Activated naive CD8-positive, alpha-beta T cell (primary cell): ENCODE measurements around the gene TTN.

Source experiments
- H3K27ac Mint-ChIP-seq: one replicate; pipeline ENCODE4 v1.8.0; 2021; ENCODE audit warnings: mixed read lengths
- H3K27me3 Mint-ChIP-seq: one replicate; pipeline ENCODE4 v1.8.0; 2021; ENCODE audit warnings: mixed read lengths
- H3K36me3 Mint-ChIP-seq: one replicate; pipeline ENCODE4 v1.8.0; 2021; ENCODE audit warnings: mixed read lengths
- H3K4me1 Mint-ChIP-seq: one replicate; pipeline ENCODE4 v1.8.0; 2021; ENCODE audit warnings: low read depth, mixed read lengths
- H3K4me3 Mint-ChIP-seq: one replicate; pipeline ENCODE4 v1.8.0; 2021; ENCODE audit warnings: mild to moderate bottlenecking, mixed read lengths
- H3K9me3 Mint-ChIP-seq: one replicate; pipeline ENCODE4 v1.8.0; 2021; ENCODE audit warnings: low read depth, mixed read lengths

TTN gene

GRCh38 chr2:178732913-178733312 is 74.3 kb downstream of the TTN start:
- no peak overlapping the region for H3K27ac Mint-ChIP-seq
- no peak overlapping the region for H3K4me3 Mint-ChIP-seq
- no peaks in the 10 kb centered on the region for H3K27me3 Mint-ChIP-seq
- no peaks in the 10 kb centered on the region for H3K4me1 Mint-ChIP-seq
- no peaks in the 10 kb centered on the region for H3K9me3 Mint-ChIP-seq
- H3K36me3 Mint-ChIP-seq: peaks cover 31% of the 10 kb centered on the region

GRCh38 chr2:178731300-178731699 is 75.9 kb downstream of the TTN start:
- Mint-ChIP-seq H3K36me3 (peaks cover 35% of the 10 kb centered on the region), H3K9me3 (no peaks in the 10 kb centered on the region), H3K4me1 (no peaks in the 10 kb centered on the region), H3K27ac (no peak overlapping the region), H3K4me3 (no peak overlapping the region), H3K27me3 (no peaks in the 10 kb centered on the region)

GRCh38 chr2:178730049-178730448 is 77.2 kb downstream of the TTN start:
- peaks cover 41% of the 10 kb centered on the region for H3K36me3 Mint-ChIP-seq
- no peaks in the 10 kb centered on the region for H3K9me3 Mint-ChIP-seq
- no peaks in the 10 kb centered on the region for H3K27me3 Mint-ChIP-seq
- no peak overlapping the region for H3K4me3 Mint-ChIP-seq
- H3K4me1 Mint-ChIP-seq: no peaks in the 10 kb centered on the region
- no peak overlapping the region for H3K27ac Mint-ChIP-seq

GRCh38 chr2:178723786-178724346 is 83.4 kb downstream of the TTN start:
- peaks cover 37% of the 10 kb centered on the region for H3K36me3 Mint-ChIP-seq
- H3K4me3 Mint-ChIP-seq: no peak overlapping the region

GRCh38 chr2:178722296-178722695 is 84.9 kb downstream of the TTN start:
- Mint-ChIP-seq H3K4me1 (no peaks in the 10 kb centered on the region), H3K9me3 (no peaks in the 10 kb centered on the region), H3K27me3 (no peaks in the 10 kb centered on the region), H3K36me3 (peaks cover 43% of the 10 kb centered on the region), H3K4me3 (no peak overlapping the region), H3K27ac (no peak overlapping the region)

More at GRCh38 chr2:178723786-178724346, 83.4 kb downstream of the TTN start:
- no peaks in the 10 kb centered on the region for H3K9me3 Mint-ChIP-seq
- H3K27me3 Mint-ChIP-seq: no peaks in the 10 kb centered on the region
- no peak overlapping the region for H3K27ac Mint-ChIP-seq
- H3K4me1 Mint-ChIP-seq: no peaks in the 10 kb centered on the region

GRCh38 chr2:178718988-178719387 is 88.2 kb downstream of the TTN start:
- Mint-ChIP-seq H3K4me3 (no peak overlapping the region), H3K9me3 (no peaks in the 10 kb centered on the region), H3K27me3 (no peaks in the 10 kb centered on the region), H3K4me1 (no peaks in the 10 kb centered on the region), H3K36me3 (peaks cover 32% of the 10 kb centered on the region), H3K27ac (no peak overlapping the region)

- H3K4me1 Mint-ChIP-seq: no peaks in the 10 kb centered on the region
- no peaks in the 10 kb centered on the region for H3K27me3 Mint-ChIP-seq
- H3K27ac Mint-ChIP-seq: no peak overlapping the region
- no peak overlapping the region for H3K4me3 Mint-ChIP-seq
- peaks cover 29% of the 10 kb centered on the region for H3K36me3 Mint-ChIP-seq
- H3K9me3 Mint-ChIP-seq: no peaks in the 10 kb centered on the region
Observed at GRCh38 chr2:178718283-178718682, 88.9 kb downstream of the TTN start.

- H3K36me3 Mint-ChIP-seq: peaks cover 28% of the 10 kb centered on the region
- no peaks in the 10 kb centered on the region for H3K4me1 Mint-ChIP-seq
- H3K4me3 Mint-ChIP-seq: no peak overlapping the region
- H3K27ac Mint-ChIP-seq: no peak overlapping the region
- no peaks in the 10 kb centered on the region for H3K9me3 Mint-ChIP-seq
- no peaks in the 10 kb centered on the region for H3K27me3 Mint-ChIP-seq
Observed at GRCh38 chr2:178716394-178716793, 90.8 kb downstream of the TTN start.

- Mint-ChIP-seq H3K36me3 (peaks cover 30% of the 10 kb centered on the region), H3K27me3 (no peaks in the 10 kb centered on the region), H3K9me3 (no peaks in the 10 kb centered on the region), H3K4me1 (no peaks in the 10 kb centered on the region), H3K4me3 (no peak overlapping the region), H3K27ac (no peak overlapping the region)
Observed at GRCh38 chr2:178715366-178715765, 91.9 kb downstream of the TTN start.

- H3K4me1 Mint-ChIP-seq: no peaks in the 10 kb centered on the region
- H3K4me3 Mint-ChIP-seq: no peak overlapping the region
- no peaks in the 10 kb centered on the region for H3K27me3 Mint-ChIP-seq
- peaks cover 16% of the 10 kb centered on the region for H3K36me3 Mint-ChIP-seq
- H3K27ac Mint-ChIP-seq: no peak overlapping the region
- no peaks in the 10 kb centered on the region for H3K9me3 Mint-ChIP-seq
Observed at GRCh38 chr2:178707476-178707875, 99.7 kb downstream of the TTN start.

GRCh38 chr2:178704876-178705275 is 102.3 kb downstream of the TTN start:
- H3K4me1 Mint-ChIP-seq: no peaks in the 10 kb centered on the region
- no peak overlapping the region for H3K4me3 Mint-ChIP-seq
- no peak overlapping the region for H3K27ac Mint-ChIP-seq
- no peaks in the 10 kb centered on the region for H3K27me3 Mint-ChIP-seq
- no peaks in the 10 kb centered on the region for H3K9me3 Mint-ChIP-seq
- H3K36me3 Mint-ChIP-seq: peaks cover 10% of the 10 kb centered on the region

- H3K4me3 Mint-ChIP-seq: no peak overlapping the region
- H3K36me3 Mint-ChIP-seq: peaks cover 8% of the 10 kb centered on the region
- H3K27me3 Mint-ChIP-seq: no peaks in the 10 kb centered on the region
- H3K9me3 Mint-ChIP-seq: no peaks in the 10 kb centered on the region
- H3K27ac Mint-ChIP-seq: no peak overlapping the region
- no peaks in the 10 kb centered on the region for H3K4me1 Mint-ChIP-seq
Observed at GRCh38 chr2:178702361-178702760, 104.9 kb downstream of the TTN start.

GRCh38 chr2:178700922-178701342 is 106.3 kb downstream of the TTN start:
- Mint-ChIP-seq H3K9me3 (no peaks in the 10 kb centered on the region), H3K27me3 (no peaks in the 10 kb centered on the region), H3K4me3 (no peak overlapping the region), H3K4me1 (no peaks in the 10 kb centered on the region), H3K36me3 (peaks cover 3% of the 10 kb centered on the region), H3K27ac (no peak overlapping the region)

- H3K27me3 Mint-ChIP-seq: no peaks in the 10 kb centered on the region
- no peak overlapping the region for H3K27ac Mint-ChIP-seq
- no peaks in the 10 kb centered on the region for H3K9me3 Mint-ChIP-seq
- H3K4me3 Mint-ChIP-seq: no peak overlapping the region
- peaks cover 6% of the 10 kb centered on the region for H3K36me3 Mint-ChIP-seq
- no peaks in the 10 kb centered on the region for H3K4me1 Mint-ChIP-seq
Observed at GRCh38 chr2:178700136-178700535, 107.1 kb downstream of the TTN start.

- Mint-ChIP-seq H3K36me3 (peaks cover 31% of the 10 kb centered on the region), H3K4me3 (no peak overlapping the region), H3K27me3 (no peaks in the 10 kb centered on the region), H3K4me1 (no peaks in the 10 kb centered on the region), H3K27ac (no peak overlapping the region), H3K9me3 (no peaks in the 10 kb centered on the region)
Observed at GRCh38 chr2:178692845-178693244, 114.4 kb downstream of the TTN start.

GRCh38 chr2:178689808-178690207 is 117.4 kb downstream of the TTN start:
- Mint-ChIP-seq H3K36me3 (peaks cover 31% of the 10 kb centered on the region), H3K27ac (no peak overlapping the region), H3K4me3 (no peak overlapping the region), H3K27me3 (no peaks in the 10 kb centered on the region), H3K4me1 (no peaks in the 10 kb centered on the region), H3K9me3 (no peaks in the 10 kb centered on the region)
